HG03520 (cell line): ENCODE results near the gene TPPP3.

Experiments used
- ATAC-seq: cut with Tn5 transposase; IDR thresholded peaks from one replicate; pipeline ENCODE4 v1.9.1; 2021; ENCODE audit warnings: mild to moderate bottlenecking, moderate library complexity; ENCODE audit not compliant: unreplicated experiment

The TPPP3 gene

GRCh38 chr16:67393111-67393787 lies at the start of gene TPPP3:
TPPP3 (minus strand) TSS chr16:67393498; CDS start chr16:67391111, 2,387 bp downstream.
- ATAC-seq = no peak

GRCh38 chr16:67442581-67443255 lies 49.4 kb upstream of the TPPP3 start:
- no peak for ATAC-seq

GRCh38 chr16:67441907-67442306 lies 48.6 kb upstream of the TPPP3 start:
- no peak for ATAC-seq

GRCh38 chr16:67441271-67441753 lies 48.0 kb upstream of the TPPP3 start:
- no peak for ATAC-seq

GRCh38 chr16:67438824-67439393 lies 45.6 kb upstream of the TPPP3 start:
- ATAC-seq = no peak

- no peak for ATAC-seq
Measured at GRCh38 chr16:67438098-67438791, 44.9 kb upstream of the TPPP3 start.

- no peak for ATAC-seq
Measured at GRCh38 chr16:67437513-67437912, 44.2 kb upstream of the TPPP3 start.

GRCh38 chr16:67436640-67437193 lies 43.4 kb upstream of the TPPP3 start:
- no peak for ATAC-seq

- no peak for ATAC-seq
Measured at GRCh38 chr16:67435758-67436164, 42.5 kb upstream of the TPPP3 start.

GRCh38 chr16:67433131-67433719 lies 39.9 kb upstream of the TPPP3 start:
- ATAC-seq = no peak

GRCh38 chr16:67432506-67432890 lies 39.2 kb upstream of the TPPP3 start:
- ATAC-seq = no peak

GRCh38 chr16:67431775-67432505 lies 38.6 kb upstream of the TPPP3 start:
- no peak for ATAC-seq

GRCh38 chr16:67430977-67431774 lies 37.9 kb upstream of the TPPP3 start, which contains the start of gene HSD11B2:
HSD11B2 (plus strand) TSS chr16:67431121; CDS start chr16:67431249, 128 bp downstream.
- ATAC-seq = no peak

GRCh38 chr16:67430504-67430976 lies 37.2 kb upstream of the TPPP3 start:
- no peak for ATAC-seq

- no peak for ATAC-seq
Measured at GRCh38 chr16:67429799-67430503, 36.7 kb upstream of the TPPP3 start.

GRCh38 chr16:67429053-67429798 lies 35.9 kb upstream of the TPPP3 start:
- ATAC-seq = no peak

- ATAC-seq = no peak
Measured at GRCh38 chr16:67428146-67428731, 34.9 kb upstream of the TPPP3 start.
